NCI-H2227 (cell line): Measurements from ENCODE around the gene CDH10.

ENCODE experiments used
- DNase-seq: peaks from one replicate; lab custom pipeline; 2025; ENCODE audit not compliant: unreplicated experiment; lab: John Stamatoyannopoulos, UW

Gene CDH10

GRCh38 chr5:24602188-24602587 is 42.6 kb downstream of the CDH10 start:
- DNase-seq = no peak

DNA sequence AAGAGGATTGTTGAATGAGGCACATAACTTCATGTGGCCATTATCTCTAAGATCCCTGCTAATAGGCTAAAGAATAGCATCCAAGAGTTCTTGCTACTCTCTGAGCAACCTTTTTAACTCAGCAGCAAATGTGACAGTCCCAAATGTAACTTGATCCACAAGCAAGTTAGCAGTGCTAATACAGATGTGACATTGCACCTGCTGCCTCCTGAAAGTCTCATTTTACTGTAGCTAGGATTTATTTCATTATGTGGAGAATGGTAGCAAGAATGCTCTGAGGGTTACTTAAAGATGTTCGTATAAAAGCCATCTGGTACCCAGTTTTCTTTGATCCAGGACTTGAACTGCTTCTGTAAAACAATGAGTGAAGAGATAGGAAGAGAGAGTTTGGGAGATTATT is 45.8 kb downstream of the CDH10 start:
- no peak for DNase-seq

- DNase-seq = no peak
Measured at GRCh38 chr5:24595329-24595728, 49.4 kb downstream of the CDH10 start.

DNA sequence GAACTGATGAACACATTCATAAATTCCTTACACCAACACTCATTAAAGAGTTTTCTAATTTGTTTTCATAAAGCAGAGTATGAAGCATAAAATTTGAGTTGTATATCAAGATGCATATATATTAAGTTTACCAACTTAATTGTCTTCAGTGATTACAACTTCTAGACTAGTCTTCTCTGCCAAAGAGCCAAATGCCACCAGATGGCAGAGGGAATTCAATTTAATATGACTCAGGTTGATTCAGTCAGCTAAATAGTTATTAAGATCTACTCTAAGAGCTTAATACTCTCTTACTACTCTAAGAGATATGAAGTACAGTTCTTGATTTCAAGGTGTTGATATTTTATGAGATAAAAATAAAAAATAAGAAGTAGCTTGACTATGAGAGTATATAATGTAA is 53.4 kb downstream of the CDH10 start:
- DNase-seq = no peak

GRCh38 chr5:24589566-24589965 is 55.2 kb downstream of the CDH10 start:
- no peak for DNase-seq

DNA sequence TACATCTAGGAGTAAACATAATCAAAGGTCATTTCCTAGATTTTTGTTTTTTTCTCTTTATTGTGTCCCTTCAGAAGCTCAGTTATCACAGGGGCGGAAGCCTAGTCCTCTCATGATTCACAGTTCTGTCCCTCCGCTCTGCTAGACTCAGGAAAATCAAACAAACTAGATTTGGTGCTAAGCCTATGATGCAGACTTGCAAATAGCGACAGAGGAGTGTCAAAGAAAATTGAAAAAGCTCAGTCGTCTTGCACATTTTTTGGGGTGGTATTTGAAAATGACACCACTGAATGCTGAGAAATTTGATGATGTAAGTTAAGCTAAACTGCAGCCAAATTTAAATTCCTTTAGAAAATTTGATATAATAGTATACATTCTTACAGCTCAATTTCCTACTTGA is 59.0 kb downstream of the CDH10 start:
- DNase-seq = no peak

GRCh38 chr5:24571302-24571701 is 73.5 kb downstream of the CDH10 start:
- DNase-seq = no peak

DNA sequence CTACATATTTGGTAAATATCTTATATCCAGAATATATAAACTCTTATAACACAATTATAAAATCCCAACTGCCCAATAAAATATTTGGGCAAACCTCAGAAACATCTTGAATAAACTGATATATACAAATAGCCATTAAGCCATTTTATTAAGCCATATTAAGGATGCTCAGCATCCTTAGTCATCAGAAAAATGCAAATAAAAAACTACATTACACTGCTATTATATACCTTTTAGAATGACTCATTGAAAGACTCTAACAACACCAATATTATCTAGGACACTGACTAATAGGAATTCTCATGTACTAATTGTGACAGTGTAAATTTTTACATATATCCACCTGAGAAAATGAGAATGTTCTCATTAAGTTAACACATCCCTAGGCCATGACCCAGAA is 77.8 kb downstream of the CDH10 start:
- DNase-seq = no peak

GRCh38 chr5:24555229-24555628 is 89.5 kb downstream of the CDH10 start:
- peak; percentile 6 for DNase-seq

DNA sequence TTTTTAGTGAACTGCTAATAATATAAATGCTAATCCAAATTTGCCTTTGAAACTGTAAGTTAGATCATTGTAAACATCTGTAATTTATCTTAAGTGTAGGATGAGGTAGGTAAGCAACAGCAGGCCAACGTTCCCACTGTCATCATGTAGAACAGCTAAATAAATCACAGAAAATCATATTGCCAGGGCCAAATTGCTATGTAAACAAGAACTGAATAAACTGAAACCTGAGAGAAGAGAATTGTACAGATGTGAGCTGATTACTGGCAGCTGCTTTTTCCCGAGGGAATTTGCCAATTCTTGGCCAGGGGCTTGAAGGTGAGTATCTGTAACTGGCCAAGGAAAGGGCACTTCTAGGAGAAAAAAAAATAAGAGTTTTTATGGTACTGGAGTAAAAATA is 97.6 kb downstream of the CDH10 start:
- peak; percentile 73 for DNase-seq

DNA sequence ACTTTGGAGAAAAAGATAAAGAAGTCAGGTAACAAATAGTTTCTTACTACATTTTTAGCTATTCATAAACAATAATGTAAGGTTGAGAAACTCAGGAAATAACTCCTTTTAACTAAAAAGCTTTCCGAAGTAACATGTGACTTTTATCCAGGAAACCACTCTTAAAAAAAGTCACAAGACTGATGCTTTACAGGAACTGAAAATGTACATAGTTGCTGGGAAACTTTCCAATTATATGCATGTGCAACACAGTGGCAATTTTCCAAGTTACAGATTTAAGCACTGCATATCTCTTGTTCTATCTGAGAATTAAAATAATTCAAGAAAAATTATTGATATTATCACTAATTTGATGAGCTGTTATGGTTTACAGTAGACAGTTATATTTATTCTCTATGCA is 105.2 kb downstream of the CDH10 start:
- DNase-seq = no peak

DNA sequence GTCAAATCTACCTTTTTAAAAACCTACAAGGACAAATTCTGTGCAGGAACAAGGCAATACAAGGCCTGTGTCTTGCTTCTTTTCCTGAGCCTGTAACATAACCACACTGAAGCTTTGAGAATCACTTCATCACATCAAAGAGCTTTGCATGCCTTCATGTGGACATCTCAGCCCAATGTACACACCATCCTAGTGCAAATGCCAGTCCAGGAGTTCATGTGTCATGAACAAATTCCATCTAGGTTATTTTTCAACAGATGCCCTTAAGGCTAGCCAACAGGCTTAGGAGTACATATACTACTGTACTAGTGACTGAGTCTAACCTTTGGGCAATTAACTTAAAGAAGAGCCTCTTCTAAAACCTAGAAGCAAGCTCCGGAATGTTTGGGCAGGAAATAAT is 106.4 kb downstream of the CDH10 start:
- DNase-seq = no peak

DNA sequence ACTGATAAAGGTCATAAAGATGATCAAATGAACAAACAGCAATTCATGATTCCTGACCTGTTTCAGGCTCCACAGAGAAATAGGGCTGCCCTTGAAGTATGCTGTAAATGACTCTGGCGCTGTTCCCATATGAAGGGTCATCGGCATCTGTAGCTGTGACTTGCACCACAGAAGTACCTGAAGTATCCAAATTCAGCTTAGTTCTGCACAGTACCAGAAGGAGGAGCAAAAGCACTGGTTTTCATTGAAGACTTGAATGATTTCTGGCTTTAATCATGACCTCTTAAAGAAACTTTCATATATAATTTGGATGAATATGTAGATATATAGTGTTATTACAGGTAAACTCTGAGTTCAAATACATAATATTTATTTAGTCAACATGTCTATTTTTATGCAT is 109.1 kb downstream of the CDH10 start:
- peak; percentile 23 for DNase-seq

DNA sequence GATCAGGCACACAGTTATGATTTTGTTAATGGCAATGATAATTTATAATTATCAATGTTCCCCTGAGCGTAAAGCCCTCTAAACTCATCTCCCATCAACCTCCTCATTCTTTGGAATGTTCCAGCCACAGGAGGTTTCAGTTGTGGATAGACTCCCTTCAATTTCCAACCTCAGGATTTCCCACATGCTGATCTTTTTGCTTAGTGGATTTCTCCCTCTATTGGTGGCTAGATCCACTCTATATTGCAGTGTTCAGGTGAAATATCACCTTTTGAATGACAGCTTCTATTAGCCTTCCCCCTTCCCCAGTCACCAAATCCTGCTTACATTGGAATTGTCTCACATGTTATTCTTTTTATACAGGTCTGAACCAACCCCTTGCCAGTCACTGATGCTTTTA is 113.9 kb downstream of the CDH10 start:
- no peak for DNase-seq

GRCh38 chr5:24525414-24525813 is 119.4 kb downstream of the CDH10 start:
- no peak for DNase-seq

DNA sequence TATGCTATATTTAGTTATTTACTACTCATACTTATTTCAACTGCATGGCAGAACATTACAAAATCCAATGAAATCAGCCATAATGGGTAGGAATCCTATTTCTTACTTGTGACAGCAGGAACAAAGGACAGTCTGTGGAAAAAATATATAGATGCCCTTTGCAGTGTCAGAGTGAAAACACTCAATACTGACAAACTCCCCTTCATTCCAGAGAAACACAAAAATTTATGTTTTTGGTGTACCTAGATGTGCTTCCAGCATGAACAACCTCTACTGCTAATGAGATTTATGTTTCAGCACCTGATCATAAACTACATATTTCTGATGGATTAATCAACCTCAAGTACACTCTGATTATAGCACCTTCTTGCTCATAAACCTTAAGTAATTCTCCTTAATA is 132.4 kb downstream of the CDH10 start:
- DNase-seq = no peak

- DNase-seq = no peak
Measured at GRCh38 chr5:24510523-24510988, 134.2 kb downstream of the CDH10 start.

DNA sequence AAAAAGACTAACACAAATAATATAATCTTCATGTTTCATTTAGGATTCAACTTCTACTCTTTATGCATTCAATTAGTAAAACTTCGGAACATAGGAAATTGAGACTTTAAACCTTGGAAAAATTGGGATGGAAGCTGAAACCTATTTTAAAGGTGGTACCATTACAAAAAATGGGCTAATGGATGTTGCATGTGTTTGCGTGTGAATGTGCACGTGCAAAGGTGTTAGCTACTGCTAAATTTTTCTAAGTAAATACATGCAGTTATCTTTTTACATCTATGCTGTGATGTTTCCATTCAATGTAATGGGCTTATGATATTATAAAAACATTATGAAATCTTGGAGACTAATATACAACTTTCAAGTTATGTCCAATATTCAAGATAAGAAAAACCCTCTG is 134.8 kb downstream of the CDH10 start:
- no peak for DNase-seq

- no peak for DNase-seq
Measured at GRCh38 chr5:24505258-24505657, 139.5 kb downstream of the CDH10 start.

GRCh38 chr5:24497591-24498157 is 147.1 kb downstream of the CDH10 start:
- DNase-seq = no peak

DNA sequence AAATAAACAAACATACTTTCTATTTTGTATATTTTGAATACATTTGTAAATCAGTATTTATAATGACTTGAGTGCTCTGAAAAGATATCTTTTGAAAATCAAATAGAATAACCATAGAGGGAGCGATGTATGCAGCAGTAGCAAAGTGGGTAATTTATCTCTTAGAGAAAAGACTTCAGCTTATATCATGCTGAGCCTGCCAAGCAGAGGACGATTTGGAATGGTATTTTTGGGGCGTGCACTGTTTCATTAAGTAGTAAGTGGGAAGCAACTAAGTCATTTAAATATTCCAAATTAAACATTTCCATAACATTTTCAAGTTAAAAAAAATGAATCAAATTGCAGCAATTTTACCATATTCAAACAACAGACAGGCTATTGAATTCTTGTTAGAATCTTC is 147.6 kb downstream of the CDH10 start:
- no peak for DNase-seq

GRCh38 chr5:24496268-24496667 is 148.5 kb downstream of the CDH10 start:
- DNase-seq = no peak

DNA sequence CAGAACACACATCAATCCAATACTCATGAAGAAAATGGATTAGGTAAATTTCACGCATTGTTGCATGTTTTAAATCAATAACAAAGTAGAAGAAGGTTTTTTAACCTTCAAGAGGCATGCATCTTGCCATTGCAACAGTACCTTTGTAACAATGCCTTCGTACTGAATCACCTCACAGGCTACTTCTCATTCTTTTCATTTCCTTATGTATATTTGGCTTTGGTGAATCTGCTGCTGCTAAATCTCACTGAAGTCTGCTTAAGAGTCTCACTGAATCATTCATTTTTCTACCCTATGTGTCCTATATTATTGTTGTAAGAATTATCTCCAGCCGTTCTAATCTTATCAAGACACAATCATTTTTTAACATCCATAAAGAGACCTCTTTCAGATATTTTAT is 152.5 kb downstream of the CDH10 start:
- no peak for DNase-seq

DNA sequence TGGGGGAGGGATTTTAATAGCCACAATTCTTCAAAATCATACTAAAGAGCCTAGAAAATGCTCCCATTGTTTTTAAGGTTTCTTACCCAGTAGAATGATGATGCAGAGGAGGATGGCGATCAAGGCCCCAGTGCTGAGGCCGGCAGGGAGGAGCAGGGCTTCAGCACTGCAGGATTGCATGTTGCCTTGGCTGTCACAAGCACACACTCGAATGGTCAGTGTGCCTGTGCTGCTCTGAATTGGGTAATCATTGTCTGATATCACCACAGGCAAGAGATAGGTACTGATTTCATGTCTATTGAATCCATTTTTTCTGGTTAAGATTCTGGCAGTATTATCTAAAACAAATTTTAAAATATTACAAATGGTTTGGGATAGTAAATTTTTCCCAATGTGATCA is 153.3 kb downstream of the CDH10 start:
- no peak for DNase-seq
